Panc1 (cell line): ENCODE results near the gene NOXA1. TPM values are rescaled to one million over a fixed set of nuclear protein-coding genes. Genes with fewer than 3 reads are reported as not detected.

ENCODE experiments used
- ATAC-seq: fragments of 200-7000 bp; cut with Tn5 transposase; 2 replicates; pipeline ENCODE4 v1.9.1; 2020; ENCODE audit warnings: mild to moderate bottlenecking, moderate library complexity
- BruUV-seq: library from RNA; stranded (reverse); fragments of 400-500 nt; replicated peaks from 2 replicates; lab custom pipeline; 2021; lab: Mats Ljungman, UMichigan
- CTCF ChIA-PET: fragments of 300-600 bp; sonication (Branson Sonifier 250); formaldehyde crosslinking; loops from one replicate; lab custom pipeline; 2022; ENCODE audit warnings: antibody characterized with exemption; lab: Charles Lee
- POLR2A ChIA-PET: fragments of 300-600 bp; sonication (Branson Sonifier 250); formaldehyde crosslinking; loops from one replicate; lab custom pipeline; 2022; ENCODE audit warnings: antibody characterized with exemption; lab: Charles Lee
- DNase-seq: peaks from one replicate; pipeline ENCODE4 v3.0.0-alpha.2; 2010; ENCODE audit warnings: low read depth, low spot score
- H3K27ac ChIP-seq: 2 replicates; pipeline ENCODE4 v1.5.1; 2011; ENCODE audit warnings: mild to moderate bottlenecking, low read length, inconsistent platforms
- H3K27me3 ChIP-seq: fragments of 200-500 bp; sonication (Bioruptor generic); 2 replicates; pipeline ENCODE4 v1.6.0; 2014; ENCODE audit warnings: low read length, inconsistent platforms; ENCODE audit not compliant: control insufficient read depth, insufficient read depth
- H3K36me3 ChIP-seq: fragments of 200-500 bp; sonication (Bioruptor generic); 2 replicates; pipeline ENCODE4 v1.5.1; 2014; ENCODE audit warnings: inconsistent platforms, mild to moderate bottlenecking, low read length, moderate library complexity; ENCODE audit not compliant: control insufficient read depth, insufficient read depth
- H3K4me1 ChIP-seq: 2 replicates; pipeline ENCODE4 v1.5.1; 2011; ENCODE audit warnings: inconsistent platforms, mild to moderate bottlenecking, low read length, moderate library complexity; ENCODE audit not compliant: control insufficient read depth, insufficient read depth
- H3K4me3 ChIP-seq, 2 experiments: 2 replicates each; pipeline ENCODE4 v1.5.1; 2011 to 2012; ENCODE audit warnings: low read depth in 2 of 2, low read length in 2 of 2, mild to moderate bottlenecking in 2 of 2, inconsistent platforms in 1 of 2, moderate library complexity in 1 of 2
- H3K9me3 ChIP-seq: fragments of 200-500 bp; sonication (Bioruptor generic); 2 replicates; pipeline ENCODE4 v1.5.1; 2014; ENCODE audit warnings: low read depth, mild to moderate bottlenecking, inconsistent platforms, low read length, moderate library complexity; ENCODE audit not compliant: control insufficient read depth, insufficient read depth
- CTCF ChIP-seq: fragments of 450-650 bp; IDR thresholded peaks from 2 replicates; pipeline ENCODE4 v1.5.1; 2017; ENCODE audit warnings: mild to moderate bottlenecking
- POLR2AphosphoS5 ChIP-seq: IDR thresholded peaks from 2 replicates; pipeline ENCODE4 v1.6.1; 2012; ENCODE audit warnings: mild to moderate bottlenecking, low read depth, low read length, moderate library complexity
- REST ChIP-seq, 2 experiments: IDR thresholded peaks; 2 replicates each; pipeline ENCODE4 v1.6.1; 2011 to 2012; ENCODE audit warnings: low read depth in 2 of 2, control low read depth in 1 of 2, low read length in 1 of 2, mild to moderate bottlenecking in 1 of 2, moderate library complexity in 1 of 2; ENCODE audit not compliant: insufficient read depth in 1 of 2
- SIN3A ChIP-seq: IDR thresholded peaks from 2 replicates; pipeline ENCODE4 v1.6.1; 2012; ENCODE audit warnings: low read depth, mild to moderate bottlenecking, low read length, moderate library complexity, borderline replicate concordance; ENCODE audit not compliant: insufficient read depth
- TCF7L2 ChIP-seq: IDR thresholded peaks from 2 replicates; pipeline ENCODE4 v1.6.1; 2011; ENCODE audit warnings: mild to moderate bottlenecking, low read depth, low read length, inconsistent platforms
- in situ Hi-C: cut with HindIII; loops from 2 replicates; pipeline ENCODE4 v1.10.0; 2016; ENCODE audit warnings: low sequenced_read_pairs, low pct_unique_long_range_greater_than_20kb
- intact Hi-C: fragments of 100-400 bp; cut with micrococcal nuclease; formaldehyde crosslinking; loops from one replicate; pipeline ENCODE4 v1.10.0; 2022; ENCODE audit not compliant: unreplicated experiment
- total RNA-seq: library from RNA; stranded (reverse); gene quantifications from one replicate; pipeline ENCODE4 v1.2.1, GENCODE V29; 2021; ENCODE audit not compliant: unreplicated experiment

Gene NOXA1
- total RNA-seq, 1 experiment from 2014 or later: 3.7 TPM

- Histone ChIP-seq H3K27ac (peak overlapping the region; percentile 77), H3K9me3 (no peaks in the 10 kb centered on the region), H3K27me3 (no peaks in the 10 kb centered on the region), H3K4me1 (peaks cover 47% of the 10 kb centered on the region), H3K36me3 (no peaks in the 10 kb centered on the region), H3K4me3 (peak overlapping the region in 1 of 2 experiments; percentile 23; a peak in 1 of 4 replicates)
- in situ Hi-C loops (no loop called here), intact Hi-C loops (no loop called here)
- TF ChIP-seq CTCF (no peak), TCF7L2 (no peak), REST (IDR thresholded peaks at IDR 0.05; ENCODE audit: insufficient read depth in 1 of 2, low read depth in 2 of 2, low read length in 1 of 2) (no peak), SIN3A (no peak), POLR2AphosphoS5 (no peak)
- ATAC-seq (peak; percentile 24; the same call in 1 of the 2 replicates), DNase-seq (no peak)
- CTCF ChIA-PET: no interaction called here
- POLR2A ChIA-PET: no interaction called here
- BruUV-seq: no TSS peak
Measured at GRCh38 chr9:137411260-137411644, 11.9 kb upstream of the NOXA1 start.

GRCh38 chr9:137411645-137412380, 11.4 kb upstream of the NOXA1 start:
- TF ChIP-seq REST (IDR thresholded peaks at IDR 0.05; ENCODE audit: insufficient read depth in 1 of 2, low read depth in 2 of 2, low read length in 1 of 2) (no peak), CTCF (no peak), TCF7L2 (no peak), SIN3A (no peak), POLR2AphosphoS5 (peak; percentile 46; the same call in 1 of the 2 replicates)
- Histone ChIP-seq H3K4me1 (peaks cover 47% of the 10 kb centered on the region), H3K27me3 (no peaks in the 10 kb centered on the region), H3K9me3 (no peaks in the 10 kb centered on the region), H3K27ac (peak overlapping the region; percentile 89), H3K36me3 (no peaks in the 10 kb centered on the region), H3K4me3 (peak overlapping the region in 1 of 2 experiments; percentile 33; a peak in 2 of 4 replicates)
- BruUV-seq: no TSS peak
- POLR2A ChIA-PET: no interaction called here
- ATAC-seq (peak; percentile 79), DNase-seq (peak; percentile 33)
- CTCF ChIA-PET: interaction anchor here (1.0 to 1.7 kb wide), 2 partner anchors 11 to 109 kb away, joined by 3 to 4 read pairs; partner anchors contain the start of genes EXD3, NOXA1 and NRARP
- intact Hi-C loops (no loop called here), in situ Hi-C loops (no loop called here)
